Skin epidermis (tissue), 12 donors: ENCODE data around the gene ENOX1.

Source experiments
- H3K27ac ChIP-seq, 21 experiments: fragments of 200-600 bp; sonication (generic) in 11 of 21; one replicate each; pipeline ENCODE4 v1.5.0; 2020; ENCODE audit warnings: mild to moderate bottlenecking in 3 of 21, inconsistent platforms in 2 of 21, moderate library complexity in 2 of 21
- H3K4me3 ChIP-seq, 7 experiments: fragments of 200-600 bp; sonication (generic) in 2 of 7; one replicate each; pipeline ENCODE4 v1.5.0; 2020; ENCODE audit warnings: inconsistent platforms in 2 of 7, mild to moderate bottlenecking in 2 of 7, moderate library complexity in 1 of 7

ENOX1 gene

DNA sequence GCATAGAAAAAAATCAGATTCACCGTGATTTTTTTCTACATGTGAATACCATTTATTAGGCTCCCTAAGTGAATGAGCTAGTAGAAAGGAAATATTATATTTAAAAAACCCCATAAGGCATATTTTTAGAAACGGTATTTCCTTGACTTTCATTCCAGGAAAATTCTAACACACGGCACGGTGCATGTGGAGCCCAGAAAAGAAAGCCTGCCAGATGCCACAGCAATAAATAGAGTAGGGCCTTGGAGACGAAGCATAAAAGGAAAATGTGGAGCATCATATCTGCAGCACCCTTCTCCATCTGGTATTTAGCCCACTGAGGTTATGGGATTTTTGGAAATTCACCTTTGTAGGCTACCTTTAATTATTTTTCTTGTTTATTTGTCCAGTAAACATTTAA is 314.4 kb downstream of the ENOX1 start:
- Histone ChIP-seq H3K27ac (no peak overlapping the region), H3K4me3 (no peak overlapping the region)

DNA sequence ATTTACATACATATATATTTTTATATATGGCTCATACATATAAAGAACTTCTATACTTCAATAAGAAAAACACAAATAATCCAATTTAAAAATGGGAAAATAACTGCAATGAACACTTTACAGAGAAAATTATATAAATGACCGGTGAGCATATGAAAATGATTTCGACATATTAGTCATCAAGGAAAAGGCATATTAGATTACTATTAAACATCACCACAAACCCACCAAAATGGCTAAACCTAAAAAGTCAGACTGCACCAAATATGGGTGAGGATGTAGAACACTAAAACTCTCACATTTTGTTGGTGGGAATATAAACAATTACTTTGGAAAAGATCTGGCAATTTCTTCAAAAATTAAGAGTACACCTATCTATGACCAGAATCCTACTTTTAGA is 316.2 kb downstream of the ENOX1 start:
- no peak overlapping the region for H3K27ac ChIP-seq
- no peak overlapping the region for H3K4me3 ChIP-seq

DNA sequence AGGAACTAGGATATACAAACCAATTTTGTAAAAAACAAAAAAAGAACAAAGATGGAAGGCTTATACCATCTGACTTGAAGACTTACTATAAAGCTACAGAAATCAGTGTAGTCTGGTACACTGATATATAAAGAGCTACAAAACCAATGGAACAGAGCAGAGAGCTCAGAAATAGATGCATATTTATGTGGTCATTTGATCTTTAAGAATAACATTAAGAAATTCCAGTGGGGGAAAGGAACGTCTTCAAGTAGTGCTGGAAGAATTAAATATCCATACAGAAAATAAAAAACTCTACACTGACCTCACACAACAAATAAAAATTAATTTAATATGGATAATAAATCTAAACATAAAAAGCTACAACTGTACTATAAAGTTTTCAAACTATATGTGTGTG is 317.0 kb downstream of the ENOX1 start:
- Histone ChIP-seq H3K27ac (no peak overlapping the region), H3K4me3 (no peak overlapping the region)

- no peak overlapping the region for H3K27ac ChIP-seq
- H3K4me3 ChIP-seq, result no peak overlapping the region
These were observed 322.1 kb downstream of the ENOX1 start for GRCh38 chr13:43464578-43465264.

GRCh38 chr13:43448605-43449336 is 338.0 kb downstream of the ENOX1 start:
- Histone ChIP-seq H3K27ac (no peak overlapping the region), H3K4me3 (no peak overlapping the region)

DNA sequence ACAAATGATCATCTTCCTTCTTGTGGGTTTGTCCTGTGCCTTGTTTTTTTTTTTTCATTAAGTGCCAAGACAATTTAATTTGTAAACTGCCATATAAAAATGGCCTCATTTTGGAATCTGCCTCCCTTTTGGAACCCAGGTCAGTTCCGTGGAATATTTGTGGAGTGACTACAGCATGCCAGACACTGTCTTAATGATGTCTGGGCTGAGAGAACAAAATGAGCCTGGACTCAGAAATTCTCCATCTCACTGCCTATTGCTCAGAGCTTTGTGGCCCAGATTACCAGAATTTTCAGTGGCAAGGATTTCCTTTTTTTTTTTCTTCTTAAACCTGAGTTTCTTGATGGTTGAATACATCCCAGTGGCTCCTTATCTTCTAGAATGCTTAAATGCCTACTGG is 340.6 kb downstream of the ENOX1 start:
- no peak overlapping the region for H3K27ac ChIP-seq
- H3K4me3 ChIP-seq, result no peak overlapping the region

- Histone ChIP-seq H3K27ac (no peak overlapping the region), H3K4me3 (no peak overlapping the region)
These were observed 341.1 kb downstream of the ENOX1 start for GRCh38 chr13:43445668-43446067.

DNA sequence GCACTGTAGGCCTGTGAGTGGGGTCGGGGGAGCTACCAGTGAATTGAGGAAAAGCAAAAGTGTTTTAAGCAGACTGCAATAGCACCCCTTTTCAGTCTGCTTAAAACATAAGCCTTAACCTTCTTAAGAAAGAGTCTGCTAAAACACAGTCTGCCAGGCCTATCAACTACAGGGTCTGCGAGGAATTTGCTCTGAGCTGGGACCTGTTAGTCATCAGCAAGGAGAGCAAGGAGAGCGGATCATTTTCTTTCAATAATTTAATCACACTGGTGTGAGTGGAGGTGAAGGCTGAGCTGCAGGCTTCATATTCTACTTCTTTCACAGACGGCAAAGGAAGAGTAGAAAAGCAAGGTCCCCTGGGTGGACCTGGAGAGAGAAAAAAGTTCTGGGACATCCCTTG is 342.7 kb downstream of the ENOX1 start:
- Histone ChIP-seq H3K4me3 (no peak overlapping the region), H3K27ac (no peak overlapping the region)

GRCh38 chr13:43441899-43442499 is 344.8 kb downstream of the ENOX1 start:
- Histone ChIP-seq H3K27ac (no peak overlapping the region), H3K4me3 (no peak overlapping the region)

DNA sequence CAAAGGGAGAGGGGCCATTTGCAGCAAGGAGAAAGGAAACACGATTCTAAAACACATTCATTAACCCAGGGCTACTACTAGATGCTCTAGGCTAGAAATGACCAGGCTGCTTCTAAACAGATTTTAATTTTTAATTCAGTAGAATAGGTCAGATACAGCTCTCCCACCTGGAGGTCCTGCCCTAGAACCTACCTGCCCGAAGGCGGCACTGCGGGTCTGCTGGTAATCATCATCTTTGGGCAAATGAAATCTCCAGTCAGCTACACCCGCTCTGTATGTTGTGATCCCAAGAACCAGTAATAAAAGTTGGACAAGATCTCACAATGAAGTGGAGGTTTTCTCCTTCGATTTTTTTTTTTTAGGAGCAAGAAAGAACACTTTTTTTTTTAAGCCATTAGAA is 345.3 kb downstream of the ENOX1 start:
- Histone ChIP-seq H3K27ac (no peak overlapping the region), H3K4me3 (no peak overlapping the region)

DNA sequence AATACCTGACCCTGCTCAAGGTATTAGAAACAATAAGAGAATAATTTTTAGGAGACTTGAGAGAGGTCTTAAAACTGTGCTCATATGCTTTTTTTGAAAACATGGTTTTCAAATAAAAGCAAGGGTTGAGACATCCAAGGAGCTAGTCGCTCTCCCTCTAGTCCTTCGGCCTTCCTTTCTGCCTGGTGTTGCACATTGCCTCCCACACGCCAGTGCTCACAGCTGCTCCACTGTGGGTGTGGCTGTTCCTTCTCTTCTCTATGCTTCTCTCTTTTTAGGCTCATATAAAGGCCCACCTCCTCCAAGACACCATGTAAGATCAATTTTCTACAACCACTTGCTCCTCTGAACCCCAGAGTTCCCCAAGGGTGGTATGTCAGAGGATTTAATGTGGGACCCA is 352.6 kb downstream of the ENOX1 start:
- Histone ChIP-seq H3K4me3 (no peak overlapping the region), H3K27ac (no peak overlapping the region)

GRCh38 chr13:43433691-43434141 is 353.1 kb downstream of the ENOX1 start:
- Histone ChIP-seq H3K27ac (no peak overlapping the region), H3K4me3 (no peak overlapping the region)

GRCh38 chr13:43432958-43433357 is 353.8 kb downstream of the ENOX1 start:
- Histone ChIP-seq H3K4me3 (no peak overlapping the region), H3K27ac (no peak overlapping the region)

GRCh38 chr13:43431841-43432240 is 354.9 kb downstream of the ENOX1 start:
- H3K4me3 ChIP-seq, result no peak overlapping the region
- no peak overlapping the region for H3K27ac ChIP-seq

DNA sequence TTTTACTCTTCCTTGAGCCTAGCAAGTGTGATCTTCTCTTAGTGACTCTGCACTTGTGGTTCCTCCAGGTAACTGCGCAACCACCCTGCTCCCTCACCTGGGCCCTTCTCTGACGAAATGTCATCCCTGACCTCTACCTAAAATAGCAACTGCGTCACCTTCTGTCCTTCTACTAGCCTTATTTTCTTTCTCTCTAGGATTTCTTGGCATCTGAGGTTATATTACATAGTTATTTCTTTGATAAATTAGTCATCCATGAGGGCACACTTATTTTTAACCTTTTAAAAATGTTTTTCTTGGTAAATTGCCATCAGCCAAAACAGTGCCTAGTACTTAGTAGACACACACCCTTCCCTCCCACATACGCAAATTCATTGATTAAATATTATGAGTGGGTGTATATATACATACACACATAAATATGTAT is 355.5 kb downstream of the ENOX1 start:
- H3K4me3 ChIP-seq, result no peak overlapping the region

GRCh38 chr13:43428545-43429296 is 358.1 kb downstream of the ENOX1 start:
- H3K27ac ChIP-seq, result no peak overlapping the region
- H3K4me3 ChIP-seq, result no peak overlapping the region

More for the DNA sequence above, 355.5 kb downstream of the ENOX1 start:
- H3K27ac ChIP-seq, result no peak overlapping the region

GRCh38 chr13:43426355-43426754 is 360.4 kb downstream of the ENOX1 start:
- no peak overlapping the region for H3K4me3 ChIP-seq
- no peak overlapping the region for H3K27ac ChIP-seq

DNA sequence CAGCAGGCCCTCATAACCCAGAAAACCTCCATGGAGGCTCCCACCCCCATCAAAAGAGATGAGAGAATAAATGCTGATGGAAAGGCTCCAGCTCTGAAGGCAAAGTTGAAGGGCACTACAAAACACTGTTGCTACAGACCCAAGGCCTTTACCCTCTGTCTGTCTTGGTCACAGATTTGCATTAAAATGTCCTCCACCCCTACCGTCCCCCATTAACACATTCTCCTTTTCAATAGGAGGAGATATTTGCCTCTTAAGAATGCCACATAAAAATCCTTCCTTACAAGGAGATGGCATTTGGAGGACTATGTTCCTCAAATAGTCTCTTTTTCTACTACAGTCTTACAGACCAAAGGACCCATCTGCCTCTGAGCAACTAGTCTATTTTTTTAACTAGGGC is 361.5 kb downstream of the ENOX1 start:
- no peak overlapping the region for H3K27ac ChIP-seq

DNA sequence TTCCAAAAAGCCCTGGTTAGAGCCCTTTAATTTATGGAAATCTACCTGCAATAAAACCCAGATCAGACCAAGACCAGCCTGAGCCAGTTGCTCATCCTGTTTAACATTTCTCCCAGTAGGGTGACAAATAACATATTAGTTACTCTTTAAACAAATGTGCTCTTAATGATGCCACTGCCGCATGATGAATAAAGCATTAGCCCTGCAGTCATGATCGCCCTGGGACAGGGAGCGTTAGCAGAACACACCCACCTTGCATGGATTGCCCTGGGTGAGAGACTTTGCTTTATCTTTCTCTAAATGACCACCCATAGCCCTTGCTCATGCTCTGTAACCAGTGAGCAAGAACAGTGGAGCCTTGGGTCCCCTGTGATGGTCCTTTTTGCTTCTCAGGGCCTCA is 362.4 kb downstream of the ENOX1 start:
- H3K4me3 ChIP-seq, result no peak overlapping the region
- no peak overlapping the region for H3K27ac ChIP-seq

More for the DNA sequence above, 361.5 kb downstream of the ENOX1 start:
- H3K4me3 ChIP-seq, result no peak overlapping the region

DNA sequence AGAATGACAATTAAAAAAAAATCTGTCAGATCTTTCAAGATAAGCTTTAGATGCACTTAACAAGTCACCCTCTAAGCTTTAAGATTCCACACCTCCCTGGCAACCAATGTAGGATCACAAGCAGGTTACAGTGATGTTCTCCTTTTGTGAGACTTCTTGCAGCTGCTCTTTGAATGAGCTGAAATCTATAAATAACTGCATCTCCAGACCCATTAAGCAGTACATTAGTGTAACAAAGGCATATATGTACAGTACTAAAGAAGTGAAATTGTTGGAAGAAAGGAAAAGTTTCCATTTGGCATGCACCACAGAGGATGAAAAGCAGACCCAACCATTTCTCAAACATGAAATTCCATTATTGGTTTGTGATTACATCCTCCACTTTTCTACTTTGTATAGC is 364.7 kb downstream of the ENOX1 start:
- Histone ChIP-seq H3K4me3 (no peak overlapping the region), H3K27ac (no peak overlapping the region)
